PC-9 (cell line): ENCODE data around the gene FNDC3B.

Experiments
- CTCF ChIP-seq: fragments of 200-600 bp; sonication (generic); conservative IDR thresholded peaks from 2 replicates; pipeline ENCODE4 v1.6.1; 2017; ENCODE audit warnings: mixed run types, antibody characterized with exemption, mild to moderate bottlenecking, moderate library complexity
- EZH2 ChIP-seq: fragments of 200-600 bp; sonication (generic); IDR thresholded peaks from 2 replicates; pipeline ENCODE4 v1.8.0; 2017; ENCODE audit warnings: antibody characterized with exemption, low read depth

GRCh38 chr3:172370419-172370818, 331.0 kb downstream of the FNDC3B start:
- no peak for TF ChIP-seq CTCF
- no peak for TF ChIP-seq EZH2
